Sigmoid colon (tissue), 7 donors: Measurements from ENCODE around the gene CEP126. TPM values are rescaled to one million over a fixed set of nuclear protein-coding genes. Genes with fewer than 3 reads are reported as not detected.
"Not testable (repeated sequence)": the region's sequence is repeated elsewhere in the genome, so short reads cannot be mapped to it uniquely, and the experiment has no call there.

Source experiments
- DNase-seq: peaks from one replicate; pipeline ENCODE4 v3.0.0-alpha.2; 2019
- H3K27ac ChIP-seq, 4 donors: fragments of 200-600 bp; sonication (generic); one replicate each; pipeline ENCODE4 v1.5.1; 2016 to 2019; ENCODE audit warnings: mild to moderate bottlenecking in 1 of 4
- H3K27me3 ChIP-seq, 3 donors: fragments of 200-600 bp; sonication (generic); one replicate each; pipeline ENCODE4 v1.5.1; 2019; ENCODE audit warnings: mild to moderate bottlenecking in 1 of 3
- H3K36me3 ChIP-seq, 4 donors: fragments of 200-600 bp; sonication (generic); one replicate each; pipeline ENCODE4 v1.5.1; 2016 to 2019
- H3K4me1 ChIP-seq, 4 donors: fragments of 200-600 bp; sonication (generic); one replicate each; pipeline ENCODE4 v1.5.1; 2017 to 2019
- H3K4me3 ChIP-seq, 4 donors: fragments of 200-600 bp; sonication (generic); one replicate each; pipeline ENCODE4 v1.5.1; 2017 to 2019; ENCODE audit warnings: mild to moderate bottlenecking in 2 of 4, moderate library complexity in 1 of 4
- H3K9me3 ChIP-seq, 4 donors: fragments of 200-600 bp in 3 of 4; sonication (generic) in 3 of 4; one replicate each; pipeline versions ENCODE4 v1.5.1 to v1.6.1; 2013 to 2019
- CTCF ChIP-seq, 4 experiments: fragments of 450-650 bp in 3 of 4; fragments of 200-600 bp in 1 of 4; IDR thresholded peaks; one replicate each; pipeline ENCODE4 v1.5.1; 2016 to 2019; ENCODE audit warnings: antibody characterized with exemption in 4 of 4, mild to moderate bottlenecking in 3 of 4, moderate library complexity in 2 of 4
- EP300 ChIP-seq, 4 donors: sonication (generic); formaldehyde crosslinking; IDR thresholded peaks; one replicate each; pipeline ENCODE4 v1.6.1; 2017; ENCODE audit warnings: antibody characterized with exemption in 4 of 4
- POLR2A ChIP-seq, 2 donors: fragments of 450-650 bp; IDR thresholded peaks; one replicate each; pipeline ENCODE4 v1.6.1; 2016; ENCODE audit warnings: antibody characterized with exemption in 2 of 2, mild to moderate bottlenecking in 2 of 2, moderate library complexity in 2 of 2
- POLR2AphosphoS5 ChIP-seq, 4 donors: sonication (generic); formaldehyde crosslinking; IDR thresholded peaks; one replicate each; pipeline ENCODE4 v1.6.1; 2017; ENCODE audit warnings: antibody characterized with exemption in 4 of 4
- WGBS, 2 donors: extraction: QIAGEN DNeasy Blood & Tissue Kit; methylation state at CpG; one replicate each; pipeline ENCODE4 v1.1.7; 2013; 5-methylcytosine and 5-hydroxymethylcytosine counted together
- intact Hi-C: fragments of 100-400 bp; cut with DNase I; formaldehyde crosslinking; loops from one replicate; pipeline ENCODE4 v1.15.1; 2023
- polyA plus RNA-seq, 3 donors: library from polyadenylated mRNA; stranded (reverse); fragments of 200-250 nt; gene quantifications; one replicate each; pipeline ENCODE4 v1.2.3, GENCODE V29; 2013
- total RNA-seq, 4 donors: library from RNA; depleted of rRNA; stranded (reverse); fragments of >200 nt; gene quantifications; one replicate each; pipeline ENCODE4 v1.1.0, GENCODE V29; 2016
- donor health status: healthy with polysubstance abuse.
- donor health status: Bipolar disorder and iron deficiency.
- donor health status: healthy.

The CEP126 gene
- total and polyA plus RNA-seq, 7 donors, result 1.2 to 15.5 (median 3.7) TPM

- intact Hi-C loops, result no loop called here
Observed at GRCh38 chr11:101955278-101955677, 40.5 kb downstream of the CEP126 start.

GRCh38 chr11:101955701-101956100 lies 40.9 kb downstream of the CEP126 start:
- Histone ChIP-seq H3K4me3 (no peak overlapping the region), H3K27me3 (no peaks in the 10 kb centered on the region), H3K36me3 (peaks cover 0 to 19% (median 3%) of the 10 kb centered on the region in 4 donors), H3K4me1 (no peaks in the 10 kb centered on the region), H3K27ac (no peak overlapping the region), H3K9me3 (no peaks in the 10 kb centered on the region)
- intact Hi-C loops, result no loop called here
- WGBS, 2 donors, result 91 to 92% methylated on average over 5 of the region's 5 CpGs
- DNase-seq, result no peak
- TF ChIP-seq POLR2A (IDR thresholded peaks at IDR 0.05), result no peak
- TF ChIP-seq POLR2AphosphoS5 (IDR thresholded peaks at IDR 0.05), result no peak
- TF ChIP-seq CTCF (IDR thresholded peaks at IDR 0.05), result no peak
- no peak for TF ChIP-seq EP300 (IDR thresholded peaks at IDR 0.05)

More at GRCh38 chr11:101955278-101955677, 40.5 kb downstream of the CEP126 start:
- Histone ChIP-seq H3K27ac (no peak overlapping the region), H3K36me3 (peaks cover 0 to 23% (median 3%) of the 10 kb centered on the region in 4 donors), H3K27me3 (no peaks in the 10 kb centered on the region), H3K4me1 (no peaks in the 10 kb centered on the region), H3K4me3 (no peak overlapping the region), H3K9me3 (no peaks in the 10 kb centered on the region)
- WGBS, 2 donors, result 90% methylated on average over 3 of the region's 3 CpGs
- DNase-seq, result no peak
- TF ChIP-seq POLR2A (IDR thresholded peaks at IDR 0.05) (no peak), CTCF (IDR thresholded peaks at IDR 0.05) (no peak), POLR2AphosphoS5 (IDR thresholded peaks at IDR 0.05) (no peak), EP300 (IDR thresholded peaks at IDR 0.05) (no peak)

GRCh38 chr11:101960231-101960630 lies 45.4 kb downstream of the CEP126 start:
- intact Hi-C loops, result no loop called here
- no peaks in the 10 kb centered on the region for H3K27me3 ChIP-seq
- no peaks in the 10 kb centered on the region for H3K4me1 ChIP-seq
- H3K4me3 ChIP-seq, result no peak overlapping the region
- H3K27ac ChIP-seq, result no peak overlapping the region
- 90% methylated on average over 1 of the region's 1 CpG for WGBS, 2 donors
- DNase-seq, result no peak
- H3K36me3 ChIP-seq, result peaks cover 0 to 38% (median 6%) of the 10 kb centered on the region in 4 donors
- TF ChIP-seq POLR2A (IDR thresholded peaks at IDR 0.05) (no peak), EP300 (IDR thresholded peaks at IDR 0.05) (no peak)
- H3K9me3 ChIP-seq, result no peaks in the 10 kb centered on the region

GRCh38 chr11:101964200-101964599 lies 49.4 kb downstream of the CEP126 start:
- intact Hi-C loops, H3K27me3 ChIP-seq: not testable (repeated sequence)
- WGBS, 2 donors, result 96 to 97% methylated on average over 10 of the region's 10 CpGs

GRCh38 chr11:101974255-101974654 lies 59.4 kb downstream of the CEP126 start:
- intact Hi-C loops, result no loop called here
- 29 to 59% methylated on average over 2 of the region's 2 CpGs for WGBS, 2 donors

More at GRCh38 chr11:101964200-101964599, 49.4 kb downstream of the CEP126 start:
- H3K4me1 ChIP-seq, H3K4me3 ChIP-seq, DNase-seq, H3K27ac ChIP-seq, H3K9me3 ChIP-seq: not testable (repeated sequence)
- H3K36me3 ChIP-seq, result peaks cover 0 to 29% (median 4%) of the 10 kb centered on the region in 4 donors

More at GRCh38 chr11:101974255-101974654, 59.4 kb downstream of the CEP126 start:
- Histone ChIP-seq H3K4me3 (no peak overlapping the region), H3K27me3 (no peaks in the 10 kb centered on the region), H3K36me3 (no peaks in the 10 kb centered on the region), H3K27ac (no peak overlapping the region), H3K4me1 (no peaks in the 10 kb centered on the region), H3K9me3 (no peaks in the 10 kb centered on the region)
- DNase-seq, result no peak
- no peak for TF ChIP-seq POLR2A (IDR thresholded peaks at IDR 0.05)
- no peak for TF ChIP-seq CTCF (IDR thresholded peaks at IDR 0.05)
- TF ChIP-seq POLR2AphosphoS5 (IDR thresholded peaks at IDR 0.05), result no peak
- no peak for TF ChIP-seq EP300 (IDR thresholded peaks at IDR 0.05)
